Brain microvascular endothelial cell (primary cell): ENCODE data around the gene KIF13A.
A peak's percentile ranks its signal among the peaks of the same experiment; 100 is the strongest.

Experiments
- DNase-seq: peaks from one replicate; pipeline ENCODE4 v3.0.0-alpha.2; 2020
- H3K27ac ChIP-seq: fragments of 250-450 bp; sonication (Bioruptor Pico); 2 replicates; pipeline ENCODE4 v1.5.1; 2020; ENCODE audit warnings: mild to moderate bottlenecking, moderate library complexity
- H3K27me3 ChIP-seq: fragments of 250-450 bp; sonication (Bioruptor Pico); replicated peaks from 2 replicates; pipeline ENCODE4 v1.5.1; 2020; ENCODE audit warnings: mild to moderate bottlenecking
- H3K36me3 ChIP-seq: fragments of 250-450 bp; sonication (Bioruptor Pico); replicated peaks from 2 replicates; pipeline ENCODE4 v1.5.1; 2020; ENCODE audit warnings: mild to moderate bottlenecking
- H3K4me3 ChIP-seq: 2 replicates; pipeline ENCODE4 v1.5.1; 2011; ENCODE audit warnings: low read depth, mild to moderate bottlenecking, control low read depth, low read length, moderate library complexity
- CTCF ChIP-seq: IDR thresholded peaks from 2 replicates; pipeline ENCODE4 v1.5.1; 2011; ENCODE audit warnings: low read depth, mild to moderate bottlenecking, moderate library complexity, low read length, control low read depth, inconsistent platforms; ENCODE audit errors: missing control alignments
- in situ Hi-C: cut with HindIII; loops from 2 replicates; pipeline ENCODE4 v1.10.0; 2017; ENCODE audit warnings: low sequenced_read_pairs, low pct_ligation_motif_present

KIF13A gene

GRCh38 chr6:17853533-17853932, 133.9 kb downstream of the KIF13A start:
- in situ Hi-C loops = no loop called here
- H3K4me3 ChIP-seq = no peak overlapping the region
- no peak overlapping the region for H3K27ac ChIP-seq
- H3K36me3 ChIP-seq = peaks cover 3% of the 10 kb centered on the region
- DNase-seq = no peak
- TF ChIP-seq CTCF = no peak
- no peaks in the 10 kb centered on the region for H3K27me3 ChIP-seq

GRCh38 chr6:17851720-17852161, 135.7 kb downstream of the KIF13A start:
- peak overlapping the region; percentile 68 for H3K27ac ChIP-seq
- no peak overlapping the region for H3K4me3 ChIP-seq
- no peak for TF ChIP-seq CTCF
- no peaks in the 10 kb centered on the region for H3K27me3 ChIP-seq
- peaks cover 3% of the 10 kb centered on the region for H3K36me3 ChIP-seq
- in situ Hi-C loops = no loop called here
- no peak for DNase-seq

GRCh38 chr6:17851001-17851719, 136.3 kb downstream of the KIF13A start:
- TF ChIP-seq CTCF = no peak
- Histone ChIP-seq H3K27ac (peak overlapping the region; percentile 68), H3K36me3 (peaks cover 3% of the 10 kb centered on the region), H3K4me3 (no peak overlapping the region), H3K27me3 (no peaks in the 10 kb centered on the region)
- in situ Hi-C loops = no loop called here
- no peak for DNase-seq

GRCh38 chr6:17850281-17850680, 137.2 kb downstream of the KIF13A start:
- in situ Hi-C loops = no loop called here
- Histone ChIP-seq H3K4me3 (no peak overlapping the region), H3K27me3 (no peaks in the 10 kb centered on the region), H3K27ac (no peak overlapping the region), H3K36me3 (peaks cover 3% of the 10 kb centered on the region)
- DNase-seq = no peak
- no peak for TF ChIP-seq CTCF

- H3K27me3 ChIP-seq = no peaks in the 10 kb centered on the region
- no peak overlapping the region for H3K27ac ChIP-seq
- no peak for TF ChIP-seq CTCF
- peaks cover 3% of the 10 kb centered on the region for H3K36me3 ChIP-seq
- H3K4me3 ChIP-seq = no peak overlapping the region
- DNase-seq = no peak
- in situ Hi-C loops = no loop called here
Observed at GRCh38 chr6:17847203-17847760, 140.2 kb downstream of the KIF13A start.
